ENCODE data around the gene TOM1L2. TPM values are rescaled to one million over a fixed set of nuclear protein-coding genes. Genes with fewer than 3 reads are reported as not detected.

TOM1L2 gene
- total RNA-seq, 2 experiments from 2014 or later: 22.1 to 25.0 TPM

DNA sequence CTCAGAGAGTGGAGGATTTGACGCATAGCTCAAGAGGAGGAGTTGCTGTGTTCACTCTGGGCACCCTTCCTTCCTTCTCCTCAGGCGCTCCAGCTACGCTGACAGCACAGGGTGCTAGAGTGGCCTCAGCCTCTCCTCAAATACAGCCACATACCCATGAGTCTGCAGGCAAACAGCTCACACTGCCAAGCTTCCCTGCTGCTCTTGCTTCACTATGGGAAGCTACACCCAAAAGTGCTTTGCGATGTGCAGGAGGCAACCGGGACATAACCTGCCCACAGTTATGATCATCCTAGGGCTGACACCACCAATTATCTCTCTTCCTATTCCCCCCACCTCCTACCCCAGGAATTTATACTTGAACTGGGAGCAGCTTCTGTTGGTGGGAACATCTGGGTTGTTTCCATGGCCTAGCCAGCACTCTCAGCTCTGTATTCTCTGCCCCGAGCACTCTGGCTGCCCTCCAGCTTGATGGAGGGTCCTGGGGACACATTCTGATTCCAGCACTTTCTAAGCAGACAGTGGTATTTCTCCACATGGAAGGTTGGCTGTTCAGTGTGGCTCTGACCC is 95.2 kb downstream of the TOM1L2 start:
- ATAC-seq (no peak), DNase-seq (no peak)
- peaks cover 8% of the 10 kb centered on the region for H3K36me3 Mint-ChIP-seq (ENCODE audit: low read depth)
- ChIA-PET CTCF (interaction anchor here (1.3 to 1.5 kb wide), 2 partner anchors 42 to 197 kb away, joined by 3 to 4 read pairs; no protein-coding TSS in a partner anchor), POLR2A (interaction anchor here (0.6 kb wide), 1 partner anchor 39 kb away, joined by 4 read pairs; no protein-coding TSS in a partner anchor)
- no peaks in the 10 kb centered on the region for H3K4me1 Mint-ChIP-seq (ENCODE audit: low read depth)
- no peak overlapping the region for H3K4me3 Mint-ChIP-seq
- H3K9me3 Mint-ChIP-seq (ENCODE audit: insufficient read depth): no peaks in the 10 kb centered on the region
- no peaks in the 10 kb centered on the region for H3K27me3 Mint-ChIP-seq (ENCODE audit: low read depth)
- H3K27ac Mint-ChIP-seq: no peak overlapping the region

DNA sequence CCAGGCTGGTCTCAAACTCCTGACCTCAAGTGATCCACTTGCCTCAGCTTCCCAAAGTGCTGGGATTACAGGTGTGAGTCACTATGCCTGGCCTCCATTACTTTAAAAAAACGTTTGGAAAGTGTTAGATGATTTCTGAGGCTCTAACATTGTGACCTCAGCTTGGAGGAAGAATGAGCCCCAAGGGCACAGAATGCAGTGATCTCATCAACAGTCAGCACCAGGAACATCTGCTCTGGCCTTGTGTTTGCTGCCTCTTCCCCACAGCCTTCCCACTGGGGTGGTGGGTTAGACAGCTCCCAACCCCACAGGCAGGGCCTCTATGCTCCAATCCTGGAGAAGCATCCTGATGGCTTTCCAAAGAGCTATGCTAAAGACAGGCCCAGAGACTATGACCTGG is 97.7 kb downstream of the TOM1L2 start:
- Mint-ChIP-seq H3K27ac (no peak overlapping the region), H3K9me3 (ENCODE audit: insufficient read depth) (no peaks in the 10 kb centered on the region), H3K36me3 (ENCODE audit: low read depth) (peaks cover 6% of the 10 kb centered on the region), H3K4me1 (ENCODE audit: low read depth) (no peaks in the 10 kb centered on the region), H3K4me3 (no peak overlapping the region), H3K27me3 (ENCODE audit: low read depth) (no peaks in the 10 kb centered on the region)
- POLR2A ChIA-PET: no interaction called here
- CTCF ChIA-PET: interaction anchor here (1.0 kb wide), 1 partner anchor 45 kb away, joined by 3 read pairs; no protein-coding TSS in a partner anchor
- ATAC-seq (no peak), DNase-seq (no peak)

DNA sequence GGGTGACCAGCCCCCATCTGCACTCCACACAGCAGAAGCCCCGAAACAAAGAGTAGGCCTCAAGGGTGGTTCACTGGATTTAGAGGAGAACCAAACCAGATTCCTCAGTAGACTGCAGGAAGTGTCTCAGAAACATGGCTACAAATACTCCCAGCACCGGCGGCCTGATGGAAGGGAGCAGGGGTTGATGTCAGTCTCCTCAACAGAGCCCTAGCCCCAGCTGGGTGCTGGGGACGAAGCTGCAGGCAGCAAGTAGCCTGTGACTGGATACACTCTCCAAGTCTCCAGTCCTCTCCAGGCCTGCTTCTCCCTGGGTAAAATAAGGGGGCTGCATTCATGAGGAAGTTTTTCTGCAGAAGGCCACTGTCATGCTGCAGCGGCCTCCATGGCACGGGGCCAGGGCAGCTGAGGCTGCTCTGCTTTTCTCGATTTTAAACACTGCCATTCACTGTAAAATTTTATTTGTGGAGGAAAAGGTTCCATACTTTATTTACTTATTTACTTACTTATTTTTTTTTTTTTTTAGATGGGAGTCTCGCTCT is 98.7 kb downstream of the TOM1L2 start:
- no peaks in the 10 kb centered on the region for H3K27me3 Mint-ChIP-seq (ENCODE audit: low read depth)
- POLR2A ChIA-PET: no interaction called here
- H3K27ac Mint-ChIP-seq: no peak overlapping the region
- no peak overlapping the region for H3K4me3 Mint-ChIP-seq
- peaks cover 6% of the 10 kb centered on the region for H3K36me3 Mint-ChIP-seq (ENCODE audit: low read depth)
- no peaks in the 10 kb centered on the region for H3K9me3 Mint-ChIP-seq (ENCODE audit: insufficient read depth)
- H3K4me1 Mint-ChIP-seq (ENCODE audit: low read depth): no peaks in the 10 kb centered on the region
- DNase-seq (no peak), ATAC-seq (no peak)
- CTCF ChIA-PET: no interaction called here

DNA sequence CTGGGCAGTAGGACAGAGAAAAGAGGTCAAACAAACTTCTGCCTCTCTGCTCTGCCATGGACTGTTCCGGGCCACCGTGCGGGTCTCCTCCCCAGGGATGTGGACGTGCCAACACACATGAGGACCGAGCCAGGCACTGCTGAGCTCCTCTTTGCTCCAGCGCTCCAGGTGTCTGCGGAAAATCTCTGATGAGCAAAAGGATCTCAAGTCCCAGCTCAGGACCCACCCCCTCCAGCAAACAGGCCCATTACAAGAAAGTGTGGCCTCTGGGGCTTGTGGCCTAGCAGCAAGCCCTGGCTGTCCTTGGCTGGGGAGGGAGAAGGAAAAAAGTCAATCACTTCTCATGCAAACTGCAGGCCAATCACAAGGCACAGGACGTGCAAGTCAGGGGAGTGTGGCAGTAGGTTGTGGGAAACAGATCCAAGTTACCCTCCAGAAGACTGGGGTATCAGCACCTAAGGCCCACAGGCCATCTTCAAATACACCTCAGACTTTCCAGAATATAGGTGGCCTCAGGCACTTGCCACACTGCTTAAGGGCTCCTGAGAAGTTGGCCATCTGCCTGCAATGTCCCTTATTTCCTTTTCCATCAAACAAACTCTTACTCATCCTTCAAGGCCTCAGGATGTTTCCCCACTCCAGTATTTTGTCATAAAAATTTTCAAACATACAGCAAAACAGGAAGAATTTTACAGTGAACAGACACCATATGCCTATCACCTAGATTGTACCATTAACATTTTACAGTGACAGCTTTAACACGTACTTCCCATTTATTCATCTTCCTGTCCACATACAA is 99.5 kb downstream of the TOM1L2 start:
- H3K36me3 Mint-ChIP-seq (ENCODE audit: low read depth): peaks cover 6% of the 10 kb centered on the region
- H3K4me3 Mint-ChIP-seq: no peak overlapping the region
- H3K27ac Mint-ChIP-seq: no peak overlapping the region
- ATAC-seq (no peak), DNase-seq (no peak)
- ChIA-PET CTCF (interaction anchor here (0.8 kb wide), 1 partner anchor 47 kb away, joined by 3 read pairs; no protein-coding TSS in a partner anchor), POLR2A (no interaction called here)
- H3K4me1 Mint-ChIP-seq (ENCODE audit: low read depth): no peaks in the 10 kb centered on the region
- H3K9me3 Mint-ChIP-seq (ENCODE audit: insufficient read depth): no peaks in the 10 kb centered on the region
- H3K27me3 Mint-ChIP-seq (ENCODE audit: low read depth): no peaks in the 10 kb centered on the region

DNA sequence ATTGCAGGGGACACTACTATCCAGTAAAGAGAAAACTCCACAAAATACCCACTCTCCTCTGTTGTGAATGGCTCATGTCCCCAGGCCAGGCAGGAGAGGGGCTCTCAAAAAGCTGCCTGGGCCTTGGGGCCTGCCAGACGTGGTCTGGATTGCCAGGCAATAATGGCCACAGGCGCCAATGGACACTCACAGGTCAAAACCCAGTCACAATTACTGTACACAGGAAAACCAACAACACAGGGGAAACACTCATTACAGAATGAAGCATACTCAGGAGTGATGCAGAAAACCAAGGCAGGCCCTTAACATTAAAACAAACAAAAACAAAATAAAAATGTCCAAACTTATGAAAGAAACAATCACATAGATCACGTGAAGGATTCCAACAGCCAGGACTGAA is 100.3 kb downstream of the TOM1L2 start:
- H3K4me3 Mint-ChIP-seq: no peak overlapping the region
- H3K36me3 Mint-ChIP-seq (ENCODE audit: low read depth): peaks cover 3% of the 10 kb centered on the region
- H3K4me1 Mint-ChIP-seq (ENCODE audit: low read depth): no peaks in the 10 kb centered on the region
- ATAC-seq (no peak), DNase-seq (no peak)
- ChIA-PET CTCF (no interaction called here), POLR2A (no interaction called here)
- no peak overlapping the region for H3K27ac Mint-ChIP-seq
- no peaks in the 10 kb centered on the region for H3K9me3 Mint-ChIP-seq (ENCODE audit: insufficient read depth)
- H3K27me3 Mint-ChIP-seq (ENCODE audit: low read depth): no peaks in the 10 kb centered on the region

DNA sequence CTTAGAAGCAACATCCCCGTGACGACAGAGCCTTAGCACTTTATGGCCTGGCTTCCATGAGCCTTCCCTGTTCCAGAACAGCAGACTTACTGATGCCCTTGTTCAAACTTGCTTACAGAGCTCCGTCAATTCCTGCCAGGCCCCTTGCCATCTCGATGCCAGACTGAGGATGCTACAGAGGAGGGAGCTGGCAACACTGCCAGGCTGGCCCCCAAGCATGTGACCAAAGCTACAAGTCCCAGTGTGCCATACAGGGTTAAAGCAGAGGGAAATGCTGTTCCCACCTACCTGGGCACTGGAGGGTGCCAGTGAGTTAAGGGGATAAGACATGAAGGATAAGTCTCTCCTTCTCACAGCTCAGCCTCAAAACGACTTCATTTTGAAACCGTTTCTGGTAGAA is 102.0 kb downstream of the TOM1L2 start:
- no peaks in the 10 kb centered on the region for H3K36me3 Mint-ChIP-seq (ENCODE audit: low read depth)

DNA sequence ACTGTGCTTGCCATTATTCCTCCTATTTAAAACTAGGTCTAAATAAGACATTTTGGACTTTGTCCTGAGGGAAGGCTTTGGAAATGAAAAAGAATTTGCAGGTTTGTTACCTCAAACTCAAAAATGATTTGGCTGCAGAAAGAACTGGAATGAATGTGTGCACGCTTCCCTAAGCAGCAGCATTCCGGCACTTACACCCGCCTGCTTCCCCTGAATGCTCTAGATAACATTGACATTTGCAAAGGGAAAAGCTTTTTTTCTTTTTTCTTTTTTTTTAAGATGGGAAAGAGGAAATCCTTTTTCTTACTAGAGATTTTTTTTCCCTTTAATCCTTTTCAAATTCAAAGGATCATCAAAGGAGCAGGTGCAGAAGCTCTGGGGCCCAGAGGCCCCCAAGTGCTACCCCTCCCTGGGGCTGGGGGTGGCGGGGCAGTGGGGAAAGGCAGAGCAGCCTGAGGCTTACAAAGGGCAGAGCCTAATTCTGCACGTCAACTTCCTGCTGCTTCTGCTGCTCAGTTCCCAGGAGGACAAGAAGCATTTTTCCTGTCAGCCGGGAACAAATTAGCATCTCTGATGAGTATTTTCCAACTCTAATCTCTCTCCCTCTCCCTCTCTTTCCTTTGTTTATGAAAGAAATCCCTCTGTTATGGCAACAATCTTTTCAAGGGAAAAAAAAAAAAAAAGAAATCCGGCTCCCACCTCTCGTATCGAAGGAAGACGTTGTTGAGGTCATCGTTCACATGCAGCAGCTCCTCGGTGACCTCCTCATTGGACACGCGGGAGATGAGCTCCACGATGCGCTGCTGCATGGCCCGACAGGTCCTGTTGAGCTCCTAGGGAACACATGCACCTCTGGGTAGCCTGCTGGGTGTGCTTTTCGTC is 103.3 kb downstream of the TOM1L2 start:
- Mint-ChIP-seq H3K4me1 (ENCODE audit: low read depth) (no peaks in the 10 kb centered on the region), H3K4me3 (no peak overlapping the region), H3K9me3 (ENCODE audit: insufficient read depth) (no peaks in the 10 kb centered on the region), H3K27me3 (ENCODE audit: low read depth) (no peaks in the 10 kb centered on the region), H3K36me3 (ENCODE audit: low read depth) (no peaks in the 10 kb centered on the region), H3K27ac (no peak overlapping the region)
- DNase-seq (no peak), ATAC-seq (no peak)
- ChIA-PET CTCF (no interaction called here), POLR2A (no interaction called here)

More for the DNA sequence above, 102.0 kb downstream of the TOM1L2 start:
- H3K27ac Mint-ChIP-seq: no peak overlapping the region
- no peak for DNase-seq
- POLR2A ChIA-PET: no interaction called here
- no peaks in the 10 kb centered on the region for H3K27me3 Mint-ChIP-seq (ENCODE audit: low read depth)
- no peaks in the 10 kb centered on the region for H3K4me1 Mint-ChIP-seq (ENCODE audit: low read depth)
- CTCF ChIA-PET: interaction anchor here (0.6 to 1.1 kb wide), 3 partner anchors 49 to 165 kb away, joined by 3 to 4 read pairs (median 3); no protein-coding TSS in a partner anchor
- ATAC-seq: no peak
- H3K9me3 Mint-ChIP-seq (ENCODE audit: insufficient read depth): no peaks in the 10 kb centered on the region
- no peak overlapping the region for H3K4me3 Mint-ChIP-seq

DNA sequence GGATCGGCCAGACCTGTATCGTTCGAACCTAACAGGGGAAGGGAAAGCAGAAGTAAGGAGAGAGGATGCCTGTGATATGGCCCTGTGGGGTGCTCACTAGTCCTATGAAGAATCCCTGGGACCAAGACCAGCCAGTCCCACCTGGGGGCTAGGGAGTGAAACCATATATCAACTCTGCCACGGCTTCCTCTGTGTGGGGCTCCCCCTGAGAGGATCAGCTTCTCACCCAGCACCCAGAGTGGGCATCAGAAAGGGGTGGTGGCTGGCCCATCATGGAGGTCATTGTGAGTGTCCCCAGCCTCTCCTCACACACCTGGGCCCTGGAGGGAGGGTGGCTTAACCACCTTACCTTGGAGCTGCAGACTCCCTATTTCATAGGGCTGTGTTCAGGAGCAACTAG is 105.3 kb downstream of the TOM1L2 start:
- no peaks in the 10 kb centered on the region for H3K27me3 Mint-ChIP-seq (ENCODE audit: low read depth)
- ChIA-PET CTCF (interaction anchor here (0.9 to 1.1 kb wide), 2 partner anchors 52 to 166 kb away, joined by 3 to 4 read pairs; no protein-coding TSS in a partner anchor), POLR2A (no interaction called here)
- no peak overlapping the region for H3K4me3 Mint-ChIP-seq
- no peaks in the 10 kb centered on the region for H3K9me3 Mint-ChIP-seq (ENCODE audit: insufficient read depth)
- ATAC-seq (no peak), DNase-seq (no peak)
- no peak overlapping the region for H3K27ac Mint-ChIP-seq
- H3K36me3 Mint-ChIP-seq (ENCODE audit: low read depth): no peaks in the 10 kb centered on the region
- peaks cover 16% of the 10 kb centered on the region for H3K4me1 Mint-ChIP-seq (ENCODE audit: low read depth)

DNA sequence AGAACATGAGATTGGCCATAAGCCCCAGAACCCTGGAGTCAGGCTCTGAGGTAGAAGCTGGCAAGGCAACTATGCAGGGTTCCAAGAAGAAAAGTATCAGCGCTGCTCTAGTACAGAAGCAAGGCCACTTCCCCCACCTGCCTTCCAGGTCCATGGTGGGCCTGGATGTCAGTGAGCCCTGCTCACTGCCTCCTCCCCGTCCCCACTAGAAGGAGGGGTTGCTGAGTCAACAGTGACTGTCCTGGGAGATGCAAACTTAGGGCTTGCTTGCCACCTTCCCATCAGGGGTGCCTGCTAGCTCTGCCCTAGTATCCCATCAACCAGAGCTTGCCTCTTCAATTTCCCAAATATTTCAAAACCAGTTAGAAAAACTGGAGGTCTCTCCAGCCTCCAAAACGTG is 105.8 kb downstream of the TOM1L2 start:
- ATAC-seq (no peak), DNase-seq (no peak)
- Mint-ChIP-seq H3K4me3 (no peak overlapping the region), H3K27me3 (ENCODE audit: low read depth) (no peaks in the 10 kb centered on the region), H3K27ac (no peak overlapping the region), H3K36me3 (ENCODE audit: low read depth) (no peaks in the 10 kb centered on the region), H3K4me1 (ENCODE audit: low read depth) (peaks cover 17% of the 10 kb centered on the region), H3K9me3 (ENCODE audit: insufficient read depth) (no peaks in the 10 kb centered on the region)
- ChIA-PET CTCF (interaction anchor here (1.1 kb wide), 1 partner anchor 53 kb away, joined by 4 read pairs; no protein-coding TSS in a partner anchor), POLR2A (no interaction called here)

DNA sequence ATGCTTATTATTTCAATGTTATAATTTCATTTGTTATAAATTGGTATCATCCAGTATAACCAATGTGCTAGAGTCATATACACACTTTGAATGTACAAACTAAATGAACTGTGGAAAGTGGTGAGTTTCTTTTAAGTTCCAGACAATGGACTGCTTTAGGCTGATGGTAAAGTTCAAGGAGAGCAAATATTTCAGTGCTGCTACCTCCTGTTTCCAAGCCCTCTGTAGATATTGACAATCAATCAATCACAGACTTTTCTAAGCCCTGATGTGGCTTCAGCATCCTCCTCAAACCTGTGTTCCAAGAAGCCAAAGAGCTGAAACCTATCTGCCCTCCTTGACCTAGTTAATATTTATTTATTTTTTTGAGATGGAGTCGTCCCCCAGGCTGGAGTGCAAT is 107.2 kb downstream of the TOM1L2 start:
- ChIA-PET CTCF (interaction anchor here (1.0 kb wide), 1 partner anchor 10 kb away, joined by 3 read pairs; no protein-coding TSS in a partner anchor), POLR2A (no interaction called here)
- H3K27me3 Mint-ChIP-seq (ENCODE audit: low read depth): no peaks in the 10 kb centered on the region
- H3K27ac Mint-ChIP-seq: no peak overlapping the region
- ATAC-seq (no peak), DNase-seq (no peak)
- no peak overlapping the region for H3K4me3 Mint-ChIP-seq
- H3K36me3 Mint-ChIP-seq (ENCODE audit: low read depth): no peaks in the 10 kb centered on the region
- H3K9me3 Mint-ChIP-seq (ENCODE audit: insufficient read depth): no peaks in the 10 kb centered on the region
- peaks cover 22% of the 10 kb centered on the region for H3K4me1 Mint-ChIP-seq (ENCODE audit: low read depth)

DNA sequence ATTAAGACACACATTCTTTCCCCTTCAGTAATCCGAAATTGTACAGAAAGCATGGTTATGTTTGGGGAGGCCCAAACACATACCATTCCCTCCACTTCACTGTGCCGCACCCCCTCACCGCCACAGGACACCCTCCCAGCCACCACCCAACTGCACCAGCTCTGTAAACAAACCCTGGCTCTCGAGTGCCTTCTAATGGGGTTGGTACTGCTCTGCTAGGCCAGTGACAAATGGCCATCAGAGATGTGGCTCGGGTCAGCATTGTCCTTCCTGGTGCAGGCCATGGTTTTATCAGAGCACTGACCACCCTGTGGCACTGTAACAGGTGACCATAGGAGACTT is 111.5 kb downstream of the TOM1L2 start:
- H3K27ac Mint-ChIP-seq: no peak overlapping the region
- DNase-seq: no peak
- H3K9me3 Mint-ChIP-seq (ENCODE audit: insufficient read depth): no peaks in the 10 kb centered on the region
- H3K27me3 Mint-ChIP-seq (ENCODE audit: low read depth): no peaks in the 10 kb centered on the region
- CTCF ChIA-PET: interaction anchor here (0.7 to 4.9 kb wide), 23 partner anchors 8 to 197 kb away, joined by 3 to 43 read pairs (median 4); partner anchors contain the start of gene SREBF1
- no peaks in the 10 kb centered on the region for H3K36me3 Mint-ChIP-seq (ENCODE audit: low read depth)
- ATAC-seq: no peak
- peaks cover 37% of the 10 kb centered on the region for H3K4me1 Mint-ChIP-seq (ENCODE audit: low read depth)
- H3K4me3 Mint-ChIP-seq: no peak overlapping the region
- POLR2A ChIA-PET: interaction anchor here (2.2 kb wide), 1 partner anchor 24 kb away, joined by 9 read pairs; the partner anchor contains the start of gene SREBF1

Data from activated CD8-positive, alpha-beta T cell treated with anti-CD3 and anti-CD28 coated beads, Interleukin-2, amount 10 ng/mL, durations not matched to agents 7 days and 5 days (primary cell).